Neural cell (in vitro differentiated cells): Measurements from ENCODE around the gene LOXL4.

Experiments
- CTCF ChIP-seq: fragments of 450-650 bp; IDR thresholded peaks from 2 replicates; pipeline ENCODE4 v1.5.1; 2014; ENCODE audit warnings: antibody characterized with exemption, mild to moderate bottlenecking, moderate library complexity; ENCODE audit not compliant: poor library complexity, severe bottlenecking
- EP300 ChIP-seq: fragments of 450-650 bp; conservative IDR thresholded peaks from 2 replicates; pipeline ENCODE4 v1.6.1; 2014; ENCODE audit warnings: antibody characterized with exemption, mild to moderate bottlenecking, moderate library complexity; ENCODE audit not compliant: poor library complexity, severe bottlenecking
- EZH2 ChIP-seq: fragments of 200-600, 300-800 bp; shearing (Covaris generic), sonication (generic); IDR thresholded peaks from 2 replicates; pipeline ENCODE4 v1.6.1; 2014; ENCODE audit warnings: antibody characterized with exemption, low read length, borderline replicate concordance, mild to moderate bottlenecking; ENCODE audit not compliant: insufficient read depth, poor library complexity, severe bottlenecking
- TAF1 ChIP-seq: IDR thresholded peaks from 2 replicates; pipeline ENCODE4 v1.6.1; 2012; ENCODE audit warnings: low read depth
- TF ChIP-seq, protein P1 (sequence below): IDR thresholded peaks from 2 replicates; pipeline ENCODE4 v1.6.1; 2012; ENCODE audit warnings: borderline replicate concordance

- TF ChIP-seq CTCF (no peak), EP300 (no peak), EZH2 (no peak), TAF1 (no peak)
- TF ChIP-seq, protein P1, sequence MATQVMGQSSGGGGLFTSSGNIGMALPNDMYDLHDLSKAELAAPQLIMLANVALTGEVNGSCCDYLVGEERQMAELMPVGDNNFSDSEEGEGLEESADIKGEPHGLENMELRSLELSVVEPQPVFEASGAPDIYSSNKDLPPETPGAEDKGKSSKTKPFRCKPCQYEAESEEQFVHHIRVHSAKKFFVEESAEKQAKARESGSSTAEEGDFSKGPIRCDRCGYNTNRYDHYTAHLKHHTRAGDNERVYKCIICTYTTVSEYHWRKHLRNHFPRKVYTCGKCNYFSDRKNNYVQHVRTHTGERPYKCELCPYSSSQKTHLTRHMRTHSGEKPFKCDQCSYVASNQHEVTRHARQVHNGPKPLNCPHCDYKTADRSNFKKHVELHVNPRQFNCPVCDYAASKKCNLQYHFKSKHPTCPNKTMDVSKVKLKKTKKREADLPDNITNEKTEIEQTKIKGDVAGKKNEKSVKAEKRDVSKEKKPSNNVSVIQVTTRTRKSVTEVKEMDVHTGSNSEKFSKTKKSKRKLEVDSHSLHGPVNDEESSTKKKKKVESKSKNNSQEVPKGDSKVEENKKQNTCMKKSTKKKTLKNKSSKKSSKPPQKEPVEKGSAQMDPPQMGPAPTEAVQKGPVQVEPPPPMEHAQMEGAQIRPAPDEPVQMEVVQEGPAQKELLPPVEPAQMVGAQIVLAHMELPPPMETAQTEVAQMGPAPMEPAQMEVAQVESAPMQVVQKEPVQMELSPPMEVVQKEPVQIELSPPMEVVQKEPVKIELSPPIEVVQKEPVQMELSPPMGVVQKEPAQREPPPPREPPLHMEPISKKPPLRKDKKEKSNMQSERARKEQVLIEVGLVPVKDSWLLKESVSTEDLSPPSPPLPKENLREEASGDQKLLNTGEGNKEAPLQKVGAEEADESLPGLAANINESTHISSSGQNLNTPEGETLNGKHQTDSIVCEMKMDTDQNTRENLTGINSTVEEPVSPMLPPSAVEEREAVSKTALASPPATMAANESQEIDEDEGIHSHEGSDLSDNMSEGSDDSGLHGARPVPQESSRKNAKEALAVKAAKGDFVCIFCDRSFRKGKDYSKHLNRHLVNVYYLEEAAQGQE: no peak
Observed at GRCh38 chr10:98313598-98313997, 45.6 kb upstream of the LOXL4 start.
